HEK293 (cell line): ENCODE results near the gene SLC40A1.

ENCODE experiments used
- ATF2 ChIP-seq: fragments of 450-650 bp; formaldehyde crosslinking; IDR thresholded peaks from 2 replicates; pipeline ENCODE4 v1.5.1; 2016; ENCODE audit warnings: missing biosample characterization, missing genetic modification characterization, low read depth
- BCL11A ChIP-seq: fragments of 450-650 bp; formaldehyde crosslinking; IDR thresholded peaks from 2 replicates; pipeline ENCODE4 v1.5.1; 2016; ENCODE audit warnings: low read depth, missing biosample characterization, missing genetic modification characterization
- CTCF ChIP-seq: fragments of 450-650 bp; formaldehyde crosslinking; IDR thresholded peaks from 2 replicates; pipeline ENCODE4 v1.5.1; 2016; ENCODE audit warnings: missing biosample characterization, missing genetic modification characterization
- EGR2 ChIP-seq: fragments of 450-650 bp; formaldehyde crosslinking; IDR thresholded peaks from 2 replicates; pipeline ENCODE4 v1.5.1; 2016; ENCODE audit warnings: low read depth, missing biosample characterization, missing genetic modification characterization
- ZNF121 ChIP-seq: fragments of 450-650 bp; formaldehyde crosslinking; IDR thresholded peaks from 2 replicates; pipeline ENCODE4 v1.5.1; 2016; ENCODE audit warnings: missing biosample characterization, missing genetic modification characterization
- ZNF169 ChIP-seq: fragments of 450-650 bp; formaldehyde crosslinking; IDR thresholded peaks from 2 replicates; pipeline ENCODE4 v1.5.1; 2016; ENCODE audit warnings: missing biosample characterization, missing genetic modification characterization
- ZNF302 ChIP-seq: fragments of 450-650 bp; formaldehyde crosslinking; IDR thresholded peaks from 2 replicates; pipeline ENCODE4 v1.5.1; 2016; ENCODE audit warnings: missing biosample characterization, missing genetic modification characterization, low read depth
- ZNF335 ChIP-seq: fragments of 450-650 bp; formaldehyde crosslinking; conservative IDR thresholded peaks from 2 replicates; pipeline ENCODE4 v1.5.1; 2016; ENCODE audit warnings: missing biosample characterization, missing genetic modification characterization
- ZNF639 ChIP-seq: fragments of 450-650 bp; formaldehyde crosslinking; IDR thresholded peaks from 2 replicates; pipeline ENCODE4 v1.5.1; 2016; ENCODE audit warnings: missing biosample characterization, missing genetic modification characterization
- ZXDB ChIP-seq: fragments of 450-650 bp; formaldehyde crosslinking; IDR thresholded peaks from 2 replicates; pipeline ENCODE4 v1.5.1; 2016; ENCODE audit warnings: missing biosample characterization, missing genetic modification characterization

- no peak for TF ChIP-seq CTCF (tag by site-specific recombination)
- no peak for TF ChIP-seq ZXDB (tag by site-specific recombination)
- no peak for TF ChIP-seq ZNF302 (tag by site-specific recombination)
- no peak for TF ChIP-seq ZNF639 (tag by site-specific recombination)
- no peak for TF ChIP-seq ZNF121 (tag by site-specific recombination)
- no peak for TF ChIP-seq ZNF335 (tag by site-specific recombination)
- TF ChIP-seq EGR2 (tag by site-specific recombination) = no peak
- TF ChIP-seq BCL11A (tag by site-specific recombination) = no peak
- no peak for TF ChIP-seq ATF2 (tag by site-specific recombination)
- TF ChIP-seq ZNF169 (tag by site-specific recombination) = no peak
Observed at GRCh38 chr2:189566046-189566445, 14.5 kb downstream of the SLC40A1 start.
